HepG2 (cell line): ENCODE measurements around the gene KLF16. TPM values are rescaled to one million over a fixed set of nuclear protein-coding genes. Genes with fewer than 3 reads are reported as not detected.

Experiments used
- AFF4 ChIP-seq: sonication (generic); formaldehyde crosslinking; IDR thresholded peaks from 2 replicates; pipeline ENCODE4 v1.4.0; 2020; ENCODE audit warnings: missing genetic modification reagents
- GATA4 ChIP-seq: sonication (generic); IDR thresholded peaks from 2 replicates; pipeline ENCODE4 v1.6.1; 2016; ENCODE audit warnings: antibody characterized with exemption, low read depth, borderline replicate concordance
- GPBP1L1 ChIP-seq: sonication (generic); formaldehyde crosslinking; IDR thresholded peaks from 2 replicates; pipeline ENCODE4 v1.5.0; 2020; ENCODE audit warnings: mild to moderate bottlenecking, missing genetic modification reagents
- KDM2A ChIP-seq: sonication (generic); formaldehyde crosslinking; IDR thresholded peaks from 2 replicates; pipeline ENCODE4 v1.4.0; 2020; ENCODE audit warnings: low read depth, missing genetic modification reagents, borderline replicate concordance
- KMT2B ChIP-seq: IDR thresholded peaks from 2 replicates; pipeline ENCODE4 v1.6.1; 2016; ENCODE audit warnings: missing genetic modification reagents, missing compliant biosample characterization
- MYPOP ChIP-seq: sonication (generic); formaldehyde crosslinking; IDR thresholded peaks from 2 replicates; pipeline ENCODE4 v1.8.1; 2023; ENCODE audit warnings: mild to moderate bottlenecking, moderate library complexity, missing genetic modification reagents
- PBX2 ChIP-seq: IDR thresholded peaks from 2 replicates; pipeline ENCODE4 v1.6.1; 2016; ENCODE audit warnings: control low read depth
- PRPF4 ChIP-seq: fragments of 200-400 bp; formaldehyde crosslinking; IDR thresholded peaks from 2 replicates; pipeline ENCODE4 v1.6.1; 2016; ENCODE audit warnings: low read length, low read depth; ENCODE audit not compliant: poor library complexity, severe bottlenecking
- RFX1 ChIP-seq: fragments of 450-650 bp; IDR thresholded peaks from 2 replicates; pipeline ENCODE4 v1.6.1; 2017
- SMARCE1 ChIP-seq: fragments of 450-650 bp; IDR thresholded peaks from 2 replicates; pipeline ENCODE4 v1.6.1; 2017; ENCODE audit warnings: borderline replicate concordance
- SMYD3 ChIP-seq: sonication (generic); formaldehyde crosslinking; IDR thresholded peaks from 2 replicates; pipeline ENCODE4 v1.8.1; 2023; ENCODE audit warnings: mild to moderate bottlenecking, missing genetic modification reagents
- TARDBP ChIP-seq: sonication (generic); formaldehyde crosslinking; IDR thresholded peaks from 2 replicates; pipeline ENCODE4 v1.8.0; 2022; ENCODE audit warnings: mild to moderate bottlenecking, missing genetic modification reagents
- ZBTB2 ChIP-seq: sonication (generic); formaldehyde crosslinking; IDR thresholded peaks from 2 replicates; pipeline ENCODE4 v1.8.0; 2022; ENCODE audit warnings: low read depth, missing genetic modification reagents
- ZC3H4 ChIP-seq: sonication (generic); formaldehyde crosslinking; IDR thresholded peaks from 2 replicates; pipeline ENCODE4 v1.4.0; 2020; ENCODE audit warnings: missing genetic modification reagents, borderline replicate concordance
- ZMAT3 ChIP-seq: sonication (generic); formaldehyde crosslinking; conservative IDR thresholded peaks from 2 replicates; pipeline ENCODE4 v1.7.0; 2021; ENCODE audit warnings: missing genetic modification reagents
- ZNF12 ChIP-seq: sonication (generic); formaldehyde crosslinking; IDR thresholded peaks from 2 replicates; pipeline ENCODE4 v1.5.0; 2020; ENCODE audit warnings: missing genetic modification reagents
- ZNF431 ChIP-seq: sonication (generic); formaldehyde crosslinking; IDR thresholded peaks from 2 replicates; pipeline ENCODE4 v1.9.0; 2022; ENCODE audit warnings: missing genetic modification reagents, low read depth, mild to moderate bottlenecking, borderline replicate concordance
- ZNF605 ChIP-seq: sonication (generic); formaldehyde crosslinking; IDR thresholded peaks from 2 replicates; pipeline ENCODE4 v1.8.0; 2022; ENCODE audit warnings: mild to moderate bottlenecking, missing genetic modification reagents
- ZNF607 ChIP-seq: sonication (generic); formaldehyde crosslinking; IDR thresholded peaks from 2 replicates; pipeline ENCODE4 v1.5.1; 2020; ENCODE audit warnings: missing genetic modification reagents, mild to moderate bottlenecking, borderline replicate concordance
- ZNF746 ChIP-seq: sonication (generic); formaldehyde crosslinking; IDR thresholded peaks from 2 replicates; pipeline ENCODE4 v1.8.0; 2022; ENCODE audit warnings: mild to moderate bottlenecking, missing genetic modification reagents
- polyA plus RNA-seq, 8 experiments: library from polyadenylated mRNA; depleted of rRNA in 3 of 8; stranded (reverse) in 7 of 8; unstranded in 1 of 8; fragments of >200 nt; fragmentation: Illumina TruSeq in 4 of 8; extraction: Trizol in 4 of 8; gene quantifications; 2 replicates each; pipeline versions ENCODE4 v1.2.1 to v1.2.3, GENCODE V29; 2011 to 2016; ENCODE audit warnings: low read depth in 4 of 8, missing spikeins in 1 of 8, mixed read lengths in 1 of 8; ENCODE audit not compliant: insufficient read depth in 1 of 8
- total RNA-seq, 5 experiments: library from RNA; depleted of rRNA; stranded (reverse); fragments of >200 nt; fragmentation: Illumina TruSeq; extraction: Trizol; gene quantifications; 2 replicates each; pipeline ENCODE4 v1.2.3, GENCODE V29; 2016; ENCODE audit warnings: low read depth in 1 of 5

KLF16 gene
- total and polyA plus RNA-seq, 2 of the 13 experiments (the other 11 are each of a cell fraction or from before 2014, with no cell fraction given), result 3.5 to 6.7 TPM

- TF ChIP-seq ZNF607 (CRISPR knock-in tag), result peak; percentile 80; the same call in 1 of the 2 replicates
- TF ChIP-seq KMT2B, result peak; percentile 91
- TF ChIP-seq ZNF746 (CRISPR knock-in tag), result peak; percentile 70; the same call in 1 of the 2 replicates
- 0 out of 2 replicates have a peak, but pooled peaks have one; percentile 29 for TF ChIP-seq TARDBP (CRISPR knock-in tag)
- 0 out of 2 replicates have a peak, but pooled peaks have one; percentile 27 for TF ChIP-seq ZNF12 (CRISPR knock-in tag)
- no peak; the same call in 1 of the 2 replicates for TF ChIP-seq AFF4 (CRISPR knock-in tag)
- TF ChIP-seq ZBTB2 (CRISPR knock-in tag), result peak; percentile 87
- no peak for TF ChIP-seq SMARCE1
- TF ChIP-seq ZNF431 (CRISPR knock-in tag), result no peak
- TF ChIP-seq PBX2 (CRISPR knock-in tag), result no peak
- peak; percentile 76 for TF ChIP-seq ZNF605 (CRISPR knock-in tag)
- TF ChIP-seq GATA4, result peak; percentile 53; the same call in 1 of the 2 replicates
- TF ChIP-seq GPBP1L1 (CRISPR knock-in tag), result no peak
- no peak for TF ChIP-seq RFX1
- TF ChIP-seq PRPF4, result no peak
- peak; percentile 94 for TF ChIP-seq ZMAT3 (CRISPR knock-in tag)
- no peak for TF ChIP-seq ZC3H4
- TF ChIP-seq MYPOP (CRISPR knock-in tag), result peak; percentile 98
- TF ChIP-seq SMYD3, result no peak
- peak; percentile 100 for TF ChIP-seq KDM2A (CRISPR knock-in tag)
Measured at GRCh38 chr19:1875646-1876495, 12.5 kb upstream of the KLF16 start (continued).
